ENCODE results near the gene NSD2. TPM values are rescaled to one million over a fixed set of nuclear protein-coding genes. Genes with fewer than 3 reads are reported as not detected.

Gene NSD2
- total and polyA plus RNA-seq, 2 donors (not counting 1 experiment from before 2014, with no cell fraction given) = 14.2 to 64.8 TPM

DNA sequence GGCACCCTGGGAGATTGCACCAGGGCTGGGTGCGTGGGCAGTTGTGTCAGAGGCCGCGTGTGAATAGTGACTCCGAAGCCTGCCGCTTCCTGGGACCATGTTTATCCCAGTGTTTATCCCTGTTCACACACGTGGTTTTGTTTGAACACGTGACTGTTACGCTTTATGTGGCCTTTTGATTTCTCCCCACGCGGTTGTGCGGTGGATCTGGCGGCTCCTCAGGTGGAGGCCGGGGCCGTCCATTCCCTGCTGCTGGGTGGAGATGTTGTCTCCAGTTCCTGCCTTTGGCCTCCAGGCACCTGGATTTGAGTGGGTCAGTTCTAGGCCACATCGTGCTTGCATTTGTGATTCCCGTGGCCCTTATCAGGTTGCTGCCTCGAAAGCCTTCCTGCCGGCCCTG is 102.5 kb downstream of the NSD2 start:
- no peak for ATAC-seq (ENCODE audit: low read depth)
- no peaks in the 10 kb centered on the region for H3K27me3 Mint-ChIP-seq
- no peak overlapping the region for H2AFZ ChIP-seq (ENCODE audit: insufficient read depth, low read depth, low read length, poor library complexity, severe bottlenecking)
- no peaks in the 10 kb centered on the region for H3K4me1 Mint-ChIP-seq
- H3K9me3 Mint-ChIP-seq (ENCODE audit: insufficient read depth) = no peaks in the 10 kb centered on the region
- peaks cover 0 to 32% of the 10 kb centered on the region in 2 experiments for H3K36me3 ChIP-seq (replicated peaks in 1 of 2; ENCODE audit: control extremely low read depth in 1 of 2, control insufficient read depth in 1 of 2, extremely low read depth in 1 of 2, insufficient read depth in 2 of 2, low read length in 1 of 2)
- H4K20me1 ChIP-seq (ENCODE audit: control insufficient read depth, insufficient read depth, low read length, poor library complexity, severe bottlenecking) = no peaks in the 10 kb centered on the region
- POLR2A ChIA-PET = no interaction called here
- H3K9ac ChIP-seq (ENCODE audit: low read length) = no peak overlapping the region
- no peak overlapping the region for H3K4me2 ChIP-seq (replicated peaks; ENCODE audit: low read depth, low read length, poor library complexity, severe bottlenecking)
- H3K27ac ChIP-seq (ENCODE audit: low read length in 2 of 2) = no peak overlapping the region
- no peaks in the 10 kb centered on the region for H3K9me3 ChIP-seq (ENCODE audit: control extremely low read depth in 1 of 3, control insufficient read depth in 2 of 3, insufficient read depth in 1 of 3, low read length in 2 of 3)
- intact Hi-C loops (cut with micrococcal nuclease) = no loop called here
- 96% methylated on average over 18 of the region's 18 CpGs for WGBS (ENCODE audit: insufficient coverage)
- no peak overlapping the region for H3K4me3 Mint-ChIP-seq
- no peak overlapping the region for H3K4me3 ChIP-seq (ENCODE audit: control extremely low read depth in 1 of 5, extremely low read depth in 1 of 5, insufficient read depth in 1 of 5, low read depth in 2 of 5, low read length in 4 of 5)
- no peak for DNase-seq
- no peak for TF ChIP-seq EZH2 (IDR thresholded peaks at IDR 0.05; ENCODE audit: borderline replicate concordance, insufficient read depth, low read depth, low read length, poor library complexity, severe bottlenecking)
- TF ChIP-seq, protein P1, sequence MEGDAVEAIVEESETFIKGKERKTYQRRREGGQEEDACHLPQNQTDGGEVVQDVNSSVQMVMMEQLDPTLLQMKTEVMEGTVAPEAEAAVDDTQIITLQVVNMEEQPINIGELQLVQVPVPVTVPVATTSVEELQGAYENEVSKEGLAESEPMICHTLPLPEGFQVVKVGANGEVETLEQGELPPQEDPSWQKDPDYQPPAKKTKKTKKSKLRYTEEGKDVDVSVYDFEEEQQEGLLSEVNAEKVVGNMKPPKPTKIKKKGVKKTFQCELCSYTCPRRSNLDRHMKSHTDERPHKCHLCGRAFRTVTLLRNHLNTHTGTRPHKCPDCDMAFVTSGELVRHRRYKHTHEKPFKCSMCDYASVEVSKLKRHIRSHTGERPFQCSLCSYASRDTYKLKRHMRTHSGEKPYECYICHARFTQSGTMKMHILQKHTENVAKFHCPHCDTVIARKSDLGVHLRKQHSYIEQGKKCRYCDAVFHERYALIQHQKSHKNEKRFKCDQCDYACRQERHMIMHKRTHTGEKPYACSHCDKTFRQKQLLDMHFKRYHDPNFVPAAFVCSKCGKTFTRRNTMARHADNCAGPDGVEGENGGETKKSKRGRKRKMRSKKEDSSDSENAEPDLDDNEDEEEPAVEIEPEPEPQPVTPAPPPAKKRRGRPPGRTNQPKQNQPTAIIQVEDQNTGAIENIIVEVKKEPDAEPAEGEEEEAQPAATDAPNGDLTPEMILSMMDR (IDR thresholded peaks at IDR 0.05) = no peak
- H3K27me3 ChIP-seq (replicated peaks in 1 of 4; ENCODE audit: control extremely low read depth in 1 of 4, control insufficient read depth in 3 of 4, insufficient read depth in 4 of 4, low read length in 3 of 4) = no peaks in the 10 kb centered on the region
- no peaks in the 10 kb centered on the region for H3K4me1 ChIP-seq (ENCODE audit: control insufficient read depth in 2 of 2, insufficient read depth in 2 of 2, low read length in 2 of 2)
- no peaks in the 10 kb centered on the region for H3K79me2 ChIP-seq (ENCODE audit: control insufficient read depth, insufficient read depth, low read length)
- no peak overlapping the region for H3K27ac Mint-ChIP-seq
- CTCF ChIA-PET = no interaction called here

GRCh38 chr4:1974840-1975239 is 103.6 kb downstream of the NSD2 start:
- no peak for DNase-seq
- no peaks in the 10 kb centered on the region for H3K27me3 Mint-ChIP-seq
- TF ChIP-seq EZH2 (IDR thresholded peaks at IDR 0.05; ENCODE audit: borderline replicate concordance, insufficient read depth, low read depth, low read length, poor library complexity, severe bottlenecking) = no peak
- TF ChIP-seq, protein P1 (IDR thresholded peaks at IDR 0.05) = no peak
- CTCF ChIA-PET = no interaction called here
- no peak overlapping the region for H3K27ac ChIP-seq (ENCODE audit: low read length in 2 of 2)
- no peak overlapping the region for H3K4me2 ChIP-seq (replicated peaks; ENCODE audit: low read depth, low read length, poor library complexity, severe bottlenecking)
- no peak overlapping the region for H3K4me3 ChIP-seq (ENCODE audit: control extremely low read depth in 1 of 5, extremely low read depth in 1 of 5, insufficient read depth in 1 of 5, low read depth in 2 of 5, low read length in 4 of 5)
- H3K9me3 ChIP-seq (ENCODE audit: control extremely low read depth in 1 of 3, control insufficient read depth in 2 of 3, insufficient read depth in 1 of 3, low read length in 2 of 3) = no peaks in the 10 kb centered on the region
- H3K36me3 ChIP-seq (replicated peaks in 1 of 2; ENCODE audit: control extremely low read depth in 1 of 2, control insufficient read depth in 1 of 2, extremely low read depth in 1 of 2, insufficient read depth in 2 of 2, low read length in 1 of 2) = peaks cover 0 to 34% of the 10 kb centered on the region in 2 experiments
- no peaks in the 10 kb centered on the region for H4K20me1 ChIP-seq (ENCODE audit: control insufficient read depth, insufficient read depth, low read length, poor library complexity, severe bottlenecking)
- H3K27ac Mint-ChIP-seq = no peak overlapping the region
- H3K9ac ChIP-seq (ENCODE audit: low read length) = no peak overlapping the region
- H3K9me3 Mint-ChIP-seq (ENCODE audit: insufficient read depth) = no peaks in the 10 kb centered on the region
- H3K27me3 ChIP-seq (replicated peaks in 1 of 4; ENCODE audit: control extremely low read depth in 1 of 4, control insufficient read depth in 3 of 4, insufficient read depth in 4 of 4, low read length in 3 of 4) = no peaks in the 10 kb centered on the region
- 97% methylated on average over 8 of the region's 8 CpGs for WGBS (ENCODE audit: insufficient coverage)
- ATAC-seq (ENCODE audit: low read depth) = no peak
- H3K4me1 ChIP-seq (ENCODE audit: control insufficient read depth in 2 of 2, insufficient read depth in 2 of 2, low read length in 2 of 2) = no peaks in the 10 kb centered on the region
- H2AFZ ChIP-seq (ENCODE audit: insufficient read depth, low read depth, low read length, poor library complexity, severe bottlenecking) = no peak overlapping the region
- no peak overlapping the region for H3K4me3 Mint-ChIP-seq
- POLR2A ChIA-PET = no interaction called here
- no peaks in the 10 kb centered on the region for H3K79me2 ChIP-seq (ENCODE audit: control insufficient read depth, insufficient read depth, low read length)
- no peaks in the 10 kb centered on the region for H3K4me1 Mint-ChIP-seq
- intact Hi-C loops (cut with micrococcal nuclease) = no loop called here
